LHCN-M2 (cell line): ENCODE results near the gene C1QTNF8. TPM values are rescaled to one million over a fixed set of nuclear protein-coding genes. Genes with fewer than 3 reads are reported as not detected.

Experiments
- DNase-seq: peaks from one replicate; pipeline ENCODE4 v3.0.0-alpha.2; 2012; ENCODE audit warnings: low read depth
- total RNA-seq: library from RNA; depleted of rRNA; stranded (reverse); fragments of >200 nt; gene quantifications from 2 replicates; pipeline ENCODE4 v1.2.3, GENCODE V29; 2014

Gene C1QTNF8
- total RNA-seq, 1 experiment from 2014 or later = not detected

DNA sequence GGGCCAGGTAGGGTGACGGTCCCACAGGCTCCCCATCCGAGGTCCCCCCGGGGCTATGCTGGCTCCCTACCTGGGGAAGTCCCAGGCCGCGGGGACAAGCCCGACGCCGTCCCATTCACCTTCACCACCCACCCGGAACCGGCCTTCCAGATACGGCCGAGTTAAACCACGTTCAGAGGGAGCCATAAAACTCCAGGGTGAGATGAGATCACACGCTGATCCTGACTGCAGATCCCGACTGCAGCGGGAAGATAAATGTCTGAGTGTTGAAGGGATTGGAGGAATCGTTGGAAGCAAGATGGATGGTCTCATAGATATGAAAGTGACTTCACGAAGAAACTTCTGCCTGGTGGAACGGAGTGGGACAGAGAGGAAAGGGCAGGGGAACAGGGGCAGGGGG, 13.6 kb upstream of the C1QTNF8 start:
- no peak for DNase-seq

- peak; percentile 20 for DNase-seq
These were observed 12.5 kb upstream of the C1QTNF8 start for GRCh38 chr16:1108299-1109252.

GRCh38 chr16:1107731-1108130, 11.7 kb upstream of the C1QTNF8 start:
- DNase-seq = no peak

DNA sequence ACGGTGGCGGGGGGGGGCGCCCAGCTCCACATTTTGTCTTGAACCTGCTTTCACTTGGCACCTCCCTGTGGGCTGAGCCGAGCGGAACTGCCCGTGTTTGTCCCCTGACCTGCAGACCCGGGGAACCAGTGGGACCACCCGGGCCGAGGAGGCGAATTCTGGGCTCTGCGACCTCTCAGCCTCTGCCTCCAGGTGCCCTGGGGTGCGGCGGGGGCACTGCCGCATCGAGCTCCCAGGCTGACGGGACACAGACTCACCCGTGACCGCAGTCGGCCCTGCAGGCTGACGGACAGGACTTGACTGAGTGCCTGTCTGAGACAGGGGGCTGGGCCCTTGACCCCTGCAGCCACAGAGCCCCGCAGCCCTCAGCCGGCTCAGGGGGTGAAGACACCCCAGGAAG, 11.1 kb upstream of the C1QTNF8 start:
- no peak for DNase-seq

DNA sequence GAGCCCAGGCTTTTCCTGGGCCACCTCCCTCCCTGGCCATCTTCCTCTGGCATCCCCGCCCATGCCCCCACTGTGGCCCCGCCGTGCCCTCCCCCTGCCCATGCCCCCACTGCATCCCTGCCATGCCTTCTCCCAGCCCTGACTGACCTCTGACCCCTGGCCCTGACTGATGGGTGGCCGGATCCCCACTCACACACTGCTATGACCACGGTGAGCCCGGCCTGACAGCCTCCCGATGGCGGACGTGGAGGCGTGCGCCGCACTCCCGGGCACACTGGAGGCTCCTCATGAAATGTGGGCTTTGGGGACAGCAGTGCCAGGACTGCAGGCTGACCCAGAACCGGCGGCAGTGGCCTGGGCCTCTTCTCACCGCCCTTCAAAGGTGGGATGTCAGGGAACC, 10.6 kb upstream of the C1QTNF8 start:
- DNase-seq = no peak

- DNase-seq = peak; percentile 31
These were observed 10.0 kb upstream of the C1QTNF8 start for GRCh38 chr16:1105888-1106620.

DNA sequence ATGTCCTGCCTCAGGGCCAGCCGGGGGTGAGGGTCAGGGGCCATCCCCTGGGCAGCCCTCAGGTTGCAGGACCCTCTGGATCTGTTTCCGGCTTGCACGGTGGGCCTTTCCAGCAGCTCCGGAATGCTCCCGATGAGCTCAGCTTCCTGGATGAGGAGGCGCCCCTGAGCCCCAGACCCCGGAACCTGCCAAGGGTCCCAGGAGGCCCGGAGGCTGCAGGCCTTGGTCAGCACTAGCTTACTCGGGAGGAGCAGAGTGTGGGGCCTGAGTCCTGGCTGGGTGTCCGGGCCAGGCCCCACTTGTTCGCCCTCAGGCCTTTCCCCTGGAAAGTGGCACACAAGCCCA, 7.6 kb upstream of the C1QTNF8 start:
- no peak for DNase-seq

GRCh38 chr16:1102921-1103635, 7.0 kb upstream of the C1QTNF8 start:
- DNase-seq = no peak

GRCh38 chr16:1102333-1102700, 6.3 kb upstream of the C1QTNF8 start:
- no peak for DNase-seq

DNA sequence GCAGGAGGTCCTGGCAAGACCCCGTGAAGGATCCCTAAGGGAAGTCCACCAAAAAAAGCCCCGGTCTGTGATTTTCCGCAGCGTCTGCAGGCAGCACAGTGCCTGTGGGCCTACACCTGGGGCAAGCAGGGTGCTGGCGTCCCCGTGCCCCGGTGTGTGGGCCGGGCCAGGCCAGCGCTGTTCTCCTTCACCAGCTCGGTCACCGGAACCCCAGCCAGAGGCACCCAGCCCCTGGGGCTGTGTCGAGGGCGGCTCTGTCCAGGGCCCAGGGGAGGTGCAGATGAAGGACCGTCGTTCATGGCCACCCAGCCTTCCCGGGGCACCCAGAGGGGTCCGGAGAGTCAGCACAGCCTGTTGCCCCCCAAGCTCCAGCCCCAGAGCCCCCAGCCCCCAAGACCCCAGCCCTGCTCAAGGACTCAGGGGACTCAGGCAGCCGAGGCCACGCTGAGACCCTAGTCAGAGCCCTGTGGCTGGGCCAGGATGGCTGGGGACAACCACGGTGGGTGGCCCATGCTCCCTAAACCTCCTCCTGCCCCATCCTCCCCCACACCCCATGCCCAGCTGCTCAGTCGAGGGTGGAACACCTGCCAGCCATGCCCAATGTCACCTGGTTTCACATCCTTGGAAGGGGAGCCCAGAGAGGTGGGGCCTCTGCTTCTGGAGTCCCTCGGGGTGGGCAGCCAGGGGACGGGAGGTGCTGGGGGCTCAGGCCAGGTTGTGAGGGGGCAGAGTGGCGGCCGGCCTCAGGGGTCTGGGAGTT, 5.7 kb upstream of the C1QTNF8 start:
- no peak for DNase-seq

- no peak for DNase-seq
These were observed 5.1 kb upstream of the C1QTNF8 start for GRCh38 chr16:1101133-1101532.

DNA sequence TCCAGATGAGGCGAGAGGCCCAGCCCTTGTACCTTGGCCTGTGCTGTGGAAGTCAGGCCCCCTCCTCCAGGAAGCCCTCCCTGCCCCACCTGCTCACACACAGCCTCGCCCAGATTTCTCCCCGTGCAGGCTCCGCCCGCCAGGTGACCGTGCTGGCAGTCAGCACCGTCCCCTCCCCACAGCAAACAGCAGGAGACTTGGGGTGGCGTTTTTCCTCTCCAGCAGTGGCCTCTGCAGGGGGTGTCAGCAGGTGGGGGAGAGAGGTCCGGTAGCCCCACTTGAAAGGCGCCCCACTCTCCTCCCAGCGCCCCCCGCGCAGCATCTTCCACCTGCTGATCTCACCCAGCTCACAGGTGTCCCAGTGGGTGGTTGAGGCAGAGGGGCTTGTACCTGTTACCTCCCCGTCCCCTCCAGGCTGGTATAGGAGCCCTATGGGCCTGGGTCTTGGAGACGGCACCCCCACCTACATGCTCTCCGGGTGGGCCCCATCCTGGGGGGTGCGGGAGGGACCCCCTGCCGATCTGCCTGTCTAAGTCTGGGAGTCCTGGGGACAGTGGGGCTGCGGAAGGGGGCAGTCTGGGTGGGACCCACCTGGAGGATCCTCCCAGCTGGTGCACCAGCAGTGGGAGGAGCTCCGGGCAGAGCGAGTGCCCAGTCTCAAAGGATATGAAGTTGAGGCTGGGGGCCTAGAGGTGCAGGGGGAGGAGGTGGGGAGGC, 4.2 kb upstream of the C1QTNF8 start:
- no peak for DNase-seq

DNA sequence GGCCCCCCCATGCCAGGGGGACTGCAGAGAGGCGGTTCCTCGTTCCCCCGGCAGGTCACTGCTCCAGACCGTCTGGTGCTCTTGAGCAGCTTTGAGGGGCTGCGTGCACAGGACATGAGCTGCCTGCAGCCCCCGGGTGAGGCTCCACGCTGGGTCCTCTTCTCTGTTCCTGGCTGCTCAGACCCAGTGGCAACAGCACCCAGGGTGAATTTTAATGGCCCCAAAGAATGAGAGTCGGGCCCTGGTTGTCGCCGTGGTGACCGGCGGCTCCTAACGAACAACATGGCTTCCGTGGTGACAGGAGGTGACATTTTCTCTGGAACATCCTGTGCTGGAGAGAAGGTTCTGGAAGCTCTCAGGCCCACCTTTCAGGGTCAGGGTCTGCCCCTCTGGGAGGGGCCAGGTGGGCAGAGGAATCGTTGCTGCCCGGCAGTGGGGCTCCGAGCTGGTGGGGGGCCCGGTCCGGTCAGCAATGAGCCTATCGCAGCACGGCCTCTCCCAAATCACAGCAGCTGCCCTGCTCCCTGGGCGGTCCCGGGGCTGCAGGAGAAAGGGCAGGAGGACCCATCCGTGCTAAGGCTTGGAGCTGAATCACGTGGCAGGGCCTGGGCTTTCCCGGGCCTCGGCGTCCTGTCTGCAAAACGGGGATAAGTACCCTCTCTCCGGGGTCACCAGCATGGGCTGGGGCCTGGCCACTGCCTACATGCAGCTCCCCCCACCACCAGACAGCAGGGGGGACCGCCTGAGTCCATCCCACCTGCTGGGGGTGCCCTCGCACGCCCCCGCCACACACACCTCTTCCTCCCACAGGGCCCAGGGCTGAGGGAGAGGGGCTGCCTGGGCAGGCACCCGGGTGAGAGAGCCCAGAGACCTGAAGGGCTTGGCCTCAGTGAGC, 3.4 kb upstream of the C1QTNF8 start:
- no peak for DNase-seq

GRCh38 chr16:1098266-1098991, 2.4 kb upstream of the C1QTNF8 start:
- DNase-seq = no peak

DNA sequence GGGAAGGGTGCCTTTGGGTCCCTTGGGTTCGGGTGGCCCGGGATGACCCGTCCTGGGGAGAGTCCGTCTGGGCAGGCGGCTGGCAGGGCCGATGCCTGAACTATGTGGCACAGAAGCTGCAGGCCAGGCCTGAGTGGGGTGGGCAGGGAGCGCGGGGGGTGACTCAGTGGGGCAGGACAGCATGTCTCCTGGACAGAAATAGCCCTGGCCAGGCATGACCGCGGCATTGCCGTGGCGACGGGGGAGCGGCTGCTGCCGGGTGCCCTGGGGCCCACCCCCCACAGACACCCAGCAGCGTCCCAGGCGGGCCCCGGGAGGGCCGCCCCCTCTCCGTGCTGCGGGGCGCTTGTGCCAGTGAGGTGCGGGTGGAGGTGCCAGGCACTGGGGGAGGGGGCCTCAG, 1.8 kb upstream of the C1QTNF8 start:
- peak; percentile 76 for DNase-seq

DNA sequence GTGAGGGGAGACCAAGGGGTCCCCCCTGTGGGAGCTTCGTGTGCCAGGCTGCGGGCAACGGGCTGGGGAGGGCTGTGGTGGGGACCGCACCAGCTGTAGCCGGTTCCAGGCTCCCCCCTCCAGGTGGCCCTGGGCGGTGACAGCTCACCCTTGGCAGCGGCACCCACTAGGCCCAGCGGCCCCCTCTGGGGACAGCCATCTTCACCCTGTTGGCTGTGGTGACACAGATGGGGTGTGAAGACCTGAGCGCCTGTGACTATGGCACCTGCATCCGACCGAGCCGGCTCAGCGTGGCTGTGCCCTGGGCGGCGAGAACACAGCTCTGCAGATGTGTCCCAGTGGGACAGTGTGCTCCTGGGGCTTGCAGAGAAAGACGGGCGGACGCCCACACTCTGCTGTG, 1.1 kb upstream of the C1QTNF8 start:
- no peak for DNase-seq

GRCh38 chr16:1095450-1096168, 435 bp downstream of the C1QTNF8 start:
- DNase-seq = no peak
